ENCODE results near the gene MARCHF7. TPM values are rescaled to one million over a fixed set of nuclear protein-coding genes. Genes with fewer than 3 reads are reported as not detected.
"Not testable (repeated sequence)": the region's sequence is repeated elsewhere in the genome, so short reads cannot be mapped to it uniquely, and the experiment has no call there.

MARCHF7 gene, protein sequence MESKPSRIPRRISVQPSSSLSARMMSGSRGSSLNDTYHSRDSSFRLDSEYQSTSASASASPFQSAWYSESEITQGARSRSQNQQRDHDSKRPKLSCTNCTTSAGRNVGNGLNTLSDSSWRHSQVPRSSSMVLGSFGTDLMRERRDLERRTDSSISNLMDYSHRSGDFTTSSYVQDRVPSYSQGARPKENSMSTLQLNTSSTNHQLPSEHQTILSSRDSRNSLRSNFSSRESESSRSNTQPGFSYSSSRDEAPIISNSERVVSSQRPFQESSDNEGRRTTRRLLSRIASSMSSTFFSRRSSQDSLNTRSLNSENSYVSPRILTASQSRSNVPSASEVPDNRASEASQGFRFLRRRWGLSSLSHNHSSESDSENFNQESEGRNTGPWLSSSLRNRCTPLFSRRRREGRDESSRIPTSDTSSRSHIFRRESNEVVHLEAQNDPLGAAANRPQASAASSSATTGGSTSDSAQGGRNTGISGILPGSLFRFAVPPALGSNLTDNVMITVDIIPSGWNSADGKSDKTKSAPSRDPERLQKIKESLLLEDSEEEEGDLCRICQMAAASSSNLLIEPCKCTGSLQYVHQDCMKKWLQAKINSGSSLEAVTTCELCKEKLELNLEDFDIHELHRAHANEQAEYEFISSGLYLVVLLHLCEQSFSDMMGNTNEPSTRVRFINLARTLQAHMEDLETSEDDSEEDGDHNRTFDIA
- total RNA-seq (2014; rRNA removed) (53.2 and 84.3 TPM in 2 replicates), Bru-seq, nascent RNA (percentile 96 among the genes with signal in this experiment), BruChase-seq, experiment 1, labeled RNA remaining after a 6-hour chase (percentile 87 among the genes with signal in this experiment), BruChase-seq, experiment 2, labeled RNA remaining after a 2-hour chase (percentile 96 among the genes with signal in this experiment)
- long read RNA-seq, full-length matches to known transcripts, result 75 of 267 reads
- long read RNA-seq, partial matches to known transcripts, result 15 of 267 reads
- long read RNA-seq, other reads (novel, unspliced or antisense), result 177 of 267 reads

DNA sequence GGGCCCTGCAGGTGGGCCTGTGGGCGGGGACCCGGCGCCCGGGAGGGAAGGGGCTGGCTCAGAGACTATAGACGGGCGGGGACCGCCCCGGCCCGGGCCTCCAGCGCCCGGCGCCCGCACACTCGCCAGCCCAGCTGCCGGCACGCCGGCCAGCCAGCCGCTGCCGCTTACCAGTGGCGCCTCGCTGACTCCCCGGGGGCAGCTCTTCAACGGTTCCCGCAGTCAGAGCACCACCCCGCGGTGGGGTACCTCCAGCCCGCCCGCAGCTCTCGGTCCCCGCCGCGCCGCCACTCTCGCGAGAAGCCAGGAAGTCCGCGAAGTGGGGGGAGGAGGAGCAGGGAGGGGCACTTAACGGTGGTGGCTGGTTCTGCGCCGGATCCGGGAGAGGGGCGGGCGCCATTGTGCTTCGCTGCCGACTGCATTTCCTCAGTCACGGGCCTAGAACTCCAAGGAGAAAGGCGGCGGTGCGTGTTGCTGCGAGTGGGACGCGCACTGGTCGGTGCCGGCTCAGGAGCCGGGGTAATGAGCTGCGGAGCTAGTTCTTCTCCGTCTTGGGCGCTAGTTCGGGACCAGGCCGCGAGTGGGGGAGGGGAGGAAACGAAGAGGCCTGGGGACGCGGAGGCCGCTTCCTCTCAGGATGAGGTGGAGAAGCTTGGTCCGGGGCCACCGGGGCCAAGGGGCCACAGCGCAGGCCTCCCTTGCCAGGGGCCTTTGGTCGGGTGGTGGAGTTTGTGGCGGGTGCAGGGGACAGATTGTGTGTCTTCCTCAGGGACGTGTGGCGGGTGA, at the start of gene MARCHF7:
Gene MARCHF7, plus strand, starts transcription at position 364 of the 786 bp plus-strand sequence. CDS start 16,517 bp downstream, outside the sequence.
- CTCF ChIA-PET, result interaction anchor here (0.6 to 1.1 kb wide), 3 partner anchors 44 to 155 kb away, joined by 3 to 7 read pairs (median 7); partner anchors contain the start of gene BAZ2B
- BruUV-seq (replicated peaks), result TSS peak; percentile 46

GRCh38 chr2:159667423-159667822, 44.9 kb upstream of the MARCHF7 start:
- H3K9ac ChIP-seq (ENCODE audit: low read length); H3K9me2 ChIP-seq (replicated peaks; ENCODE audit: low read length); H3K4me3 ChIP-seq (ENCODE audit: low read length); BruUV-seq (replicated peaks); H2AFZ ChIP-seq (ENCODE audit: low read length); DNase-seq; ATAC-seq; H3K4me2 ChIP-seq (ENCODE audit: low read length); H3K27me3 ChIP-seq (ENCODE audit: low read length); POLR2A ChIA-PET (ENCODE audit: unreplicated experiment); intact Hi-C loops (cut with micrococcal nuclease); H3K79me2 ChIP-seq (ENCODE audit: low read length); H3K9me3 ChIP-seq (ENCODE audit: low read length); CTCF ChIA-PET; H4K20me1 ChIP-seq (ENCODE audit: low read length); H3K27ac ChIP-seq (ENCODE audit: low read length); H3K36me3 ChIP-seq (ENCODE audit: low read depth, low read length); H3F3A ChIP-seq (ENCODE audit: low read length, unreplicated experiment); H3K4me1 ChIP-seq (ENCODE audit: insufficient read depth, low read length): not testable (repeated sequence)

More for the DNA sequence above, at the start of gene MARCHF7:
- peaks cover 63% of the 10 kb centered on the region for H3K79me2 ChIP-seq (ENCODE audit: low read length)
- peaks cover 45% of the 10 kb centered on the region for H4K20me1 ChIP-seq (ENCODE audit: low read length)
- H3K4me1 ChIP-seq (ENCODE audit: insufficient read depth, low read length), result peaks cover 30% of the 10 kb centered on the region
- H3K9me3 ChIP-seq (ENCODE audit: low read length), result no peaks in the 10 kb centered on the region
- peak; percentile 81 for ATAC-seq
- peak within 1 kb of the TSS; percentile 82 for H3K27ac ChIP-seq (ENCODE audit: low read length)
- peak; percentile 94 for DNase-seq
- H3K4me3 ChIP-seq (ENCODE audit: low read length), result peak within 1 kb of the TSS; percentile 100
- H2AFZ ChIP-seq (ENCODE audit: low read length), result peak within 1 kb of the TSS; percentile 96
- peak; percentile 61 for TF ChIP-seq CTCF (conservative IDR thresholded peaks at IDR 0.05; ENCODE audit: low read depth, low read length)
- TF ChIP-seq EZH2phosphoT487 (IDR thresholded peaks at IDR 0.05; ENCODE audit: borderline replicate concordance, low read length), result no peak
- peak within 1 kb of the TSS; percentile 98 for H3K9ac ChIP-seq (ENCODE audit: low read length)
- H3K27me3 ChIP-seq (ENCODE audit: low read length), result no peaks in the 10 kb centered on the region
- H3K9me2 ChIP-seq (replicated peaks; ENCODE audit: low read length), result no peaks in the 10 kb centered on the region
- H3F3A ChIP-seq (ENCODE audit: low read length, unreplicated experiment), result peaks cover 5% of the 10 kb centered on the region
- peaks cover 29% of the 10 kb centered on the region for H3K36me3 ChIP-seq (ENCODE audit: low read depth, low read length)
- H3K4me2 ChIP-seq (ENCODE audit: low read length), result peak within 1 kb of the TSS; percentile 97
- POLR2A ChIA-PET (ENCODE audit: unreplicated experiment), result interaction anchor here (0.5 to 0.9 kb wide), 5 partner anchors 34 to 270 kb away, joined by 4 to 16 read pairs (median 8); partner anchors contain the start of gene BAZ2B
- intact Hi-C loops (cut with micrococcal nuclease), result no loop called here

GRCh38 chr2:159671047-159671446, 41.3 kb upstream of the MARCHF7 start:
- Histone ChIP-seq H3K4me1 (ENCODE audit: insufficient read depth, low read length) (no peaks in the 10 kb centered on the region), H3K27ac (ENCODE audit: low read length) (no peak overlapping the region), H2AFZ (ENCODE audit: low read length) (no peak overlapping the region), H4K20me1 (ENCODE audit: low read length) (no peaks in the 10 kb centered on the region), H3K79me2 (ENCODE audit: low read length) (no peaks in the 10 kb centered on the region), H3K9me2 (replicated peaks; ENCODE audit: low read length) (no peaks in the 10 kb centered on the region), H3K9me3 (ENCODE audit: low read length) (no peaks in the 10 kb centered on the region), H3K27me3 (ENCODE audit: low read length) (no peaks in the 10 kb centered on the region), H3K36me3 (ENCODE audit: low read depth, low read length) (no peaks in the 10 kb centered on the region), H3K9ac (ENCODE audit: low read length) (no peak overlapping the region), H3F3A (ENCODE audit: low read length, unreplicated experiment) (no peaks in the 10 kb centered on the region), H3K4me3 (ENCODE audit: low read length) (no peak overlapping the region), H3K4me2 (ENCODE audit: low read length) (no peak overlapping the region)
- DNase-seq (no peak), ATAC-seq (no peak)
- intact Hi-C loops (cut with micrococcal nuclease), result no loop called here
- POLR2A ChIA-PET (ENCODE audit: unreplicated experiment), result no interaction called here
- TF ChIP-seq EZH2 (IDR thresholded peaks at IDR 0.05; ENCODE audit: low read length, unreplicated experiment) (no peak), CTCF (conservative IDR thresholded peaks at IDR 0.05; ENCODE audit: low read depth, low read length) (no peak), EZH2phosphoT487 (IDR thresholded peaks at IDR 0.05; ENCODE audit: borderline replicate concordance, low read length) (no peak)
- no TSS peak for BruUV-seq (replicated peaks)
- CTCF ChIA-PET, result no interaction called here
